AG04450 (cell line): Measurements from ENCODE around the gene GTF2B. TPM values are rescaled to one million over a fixed set of nuclear protein-coding genes. Genes with fewer than 3 reads are reported as not detected.
"Not testable (repeated sequence)": the region's sequence is repeated elsewhere in the genome, so short reads cannot be mapped to it uniquely, and the experiment has no call there.

Source experiments
- CTCF ChIA-PET: fragments of 300-600, 350-600 bp; formaldehyde crosslinking; extraction: SDS; loops from one replicate; lab custom pipeline; 2022; ENCODE audit warnings: antibody characterized with exemption, inconsistent platforms; lab: Charles Lee
- POLR2A ChIA-PET: fragments of 350-600 bp; formaldehyde crosslinking; extraction: SDS; loops from one replicate; lab custom pipeline; 2021; ENCODE audit warnings: antibody characterized with exemption, inconsistent platforms; lab: Yijun Ruan, JAX
- DNase-seq: peaks from one replicate; pipeline ENCODE4 v3.0.0-alpha.2; 2011; ENCODE audit warnings: low read depth, low spot score
- H3K27ac ChIP-seq: one replicate; pipeline ENCODE4 v1.5.1; 2012; ENCODE audit warnings: low read depth, low read length, control low read depth
- H3K27me3 ChIP-seq: one replicate; pipeline ENCODE4 v1.6.0; 2012; ENCODE audit warnings: low read length; ENCODE audit not compliant: control insufficient read depth, insufficient read depth
- H3K4me3 ChIP-seq: 2 replicates; pipeline ENCODE4 v1.5.1; 2011; ENCODE audit warnings: mild to moderate bottlenecking, low read depth, low read length, control low read depth
- H3K9me3 ChIP-seq: 2 replicates; pipeline ENCODE4 v1.5.1; 2012; ENCODE audit warnings: low read length; ENCODE audit not compliant: control insufficient read depth, insufficient read depth
- polyA minus RNA-seq: library from RNA; depleted of rRNA, polyadenylated mRNA; stranded (reverse); fragments of >200 nt; gene quantifications from 2 replicates; pipeline ENCODE4 v1.2.3, GENCODE V29; 2011; rRNA and poly(A)+ RNA removed
- polyA plus RNA-seq: library from polyadenylated mRNA; depleted of rRNA; stranded (reverse); fragments of >200 nt; gene quantifications from 2 replicates; pipeline ENCODE4 v1.2.3, GENCODE V29; 2011; rRNA removed
- TF ChIP-seq, protein P1 (sequence below): IDR thresholded peaks from 2 replicates; pipeline ENCODE4 v1.5.1; 2011; ENCODE audit warnings: low read depth, low read length, control low read depth, inconsistent platforms

Gene GTF2B, protein sequence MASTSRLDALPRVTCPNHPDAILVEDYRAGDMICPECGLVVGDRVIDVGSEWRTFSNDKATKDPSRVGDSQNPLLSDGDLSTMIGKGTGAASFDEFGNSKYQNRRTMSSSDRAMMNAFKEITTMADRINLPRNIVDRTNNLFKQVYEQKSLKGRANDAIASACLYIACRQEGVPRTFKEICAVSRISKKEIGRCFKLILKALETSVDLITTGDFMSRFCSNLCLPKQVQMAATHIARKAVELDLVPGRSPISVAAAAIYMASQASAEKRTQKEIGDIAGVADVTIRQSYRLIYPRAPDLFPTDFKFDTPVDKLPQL
- polyA plus RNA-seq: 37.1 and 51.7 TPM in 2 replicates
- 25.7 and 28.8 TPM in 2 replicates for polyA minus RNA-seq

DNA sequence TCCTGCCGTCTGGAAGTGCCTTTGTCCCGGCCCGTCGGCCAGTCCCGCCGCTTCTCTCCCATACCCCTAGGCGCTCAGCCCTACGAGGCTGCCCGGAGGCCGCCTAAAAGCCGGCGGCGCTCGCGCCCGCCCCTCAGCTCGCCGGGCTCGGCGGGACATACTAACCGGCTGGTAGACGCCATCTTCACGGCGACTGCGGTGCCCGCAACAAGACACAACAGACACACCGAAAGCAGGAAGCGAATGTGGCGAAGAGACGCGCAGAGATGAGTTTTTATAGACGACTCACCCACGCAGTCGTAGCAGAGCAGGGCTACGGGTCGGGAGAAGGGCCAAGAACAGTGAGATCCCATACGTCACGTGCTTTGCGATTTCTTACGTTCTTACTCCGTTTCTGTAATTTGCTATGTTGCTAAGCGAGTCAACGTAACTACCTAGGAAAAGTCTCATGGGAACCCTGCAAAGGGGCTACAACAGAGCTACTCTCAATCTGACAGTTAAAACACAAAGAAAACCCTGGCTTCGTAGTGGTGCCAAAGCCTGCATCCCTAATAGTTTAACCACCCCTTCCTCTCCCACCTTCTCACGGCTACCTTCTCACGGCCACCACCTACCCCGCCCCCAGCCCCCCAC lies at the start of gene GTF2B:
TSS of gene GTF2B (minus strand) at position 250 of the 633 bp plus-strand sequence. CDS start at position 182, 68 bp downstream.
- Histone ChIP-seq H3K27ac (peak within 1 kb of the TSS; percentile 74), H3K9me3 (no peaks in the 10 kb centered on the region; the same call in 1 of the 2 replicates), H3K4me3 (peak within 1 kb of the TSS; percentile 97), H3K27me3 (peaks cover 2% of the 10 kb centered on the region)
- ChIA-PET CTCF (interaction anchor here (0.6 to 6.6 kb wide), 4 partner anchors 14 to 389 kb away, joined by 4 to 41 read pairs (median 7); no protein-coding TSS in a partner anchor), POLR2A (interaction anchor here (0.6 kb wide), 1 partner anchor 10 kb away, joined by 3 read pairs; no protein-coding TSS in a partner anchor)
- DNase-seq: peak; percentile 95
- TF ChIP-seq, protein P1, sequence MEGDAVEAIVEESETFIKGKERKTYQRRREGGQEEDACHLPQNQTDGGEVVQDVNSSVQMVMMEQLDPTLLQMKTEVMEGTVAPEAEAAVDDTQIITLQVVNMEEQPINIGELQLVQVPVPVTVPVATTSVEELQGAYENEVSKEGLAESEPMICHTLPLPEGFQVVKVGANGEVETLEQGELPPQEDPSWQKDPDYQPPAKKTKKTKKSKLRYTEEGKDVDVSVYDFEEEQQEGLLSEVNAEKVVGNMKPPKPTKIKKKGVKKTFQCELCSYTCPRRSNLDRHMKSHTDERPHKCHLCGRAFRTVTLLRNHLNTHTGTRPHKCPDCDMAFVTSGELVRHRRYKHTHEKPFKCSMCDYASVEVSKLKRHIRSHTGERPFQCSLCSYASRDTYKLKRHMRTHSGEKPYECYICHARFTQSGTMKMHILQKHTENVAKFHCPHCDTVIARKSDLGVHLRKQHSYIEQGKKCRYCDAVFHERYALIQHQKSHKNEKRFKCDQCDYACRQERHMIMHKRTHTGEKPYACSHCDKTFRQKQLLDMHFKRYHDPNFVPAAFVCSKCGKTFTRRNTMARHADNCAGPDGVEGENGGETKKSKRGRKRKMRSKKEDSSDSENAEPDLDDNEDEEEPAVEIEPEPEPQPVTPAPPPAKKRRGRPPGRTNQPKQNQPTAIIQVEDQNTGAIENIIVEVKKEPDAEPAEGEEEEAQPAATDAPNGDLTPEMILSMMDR: no peak

DNA sequence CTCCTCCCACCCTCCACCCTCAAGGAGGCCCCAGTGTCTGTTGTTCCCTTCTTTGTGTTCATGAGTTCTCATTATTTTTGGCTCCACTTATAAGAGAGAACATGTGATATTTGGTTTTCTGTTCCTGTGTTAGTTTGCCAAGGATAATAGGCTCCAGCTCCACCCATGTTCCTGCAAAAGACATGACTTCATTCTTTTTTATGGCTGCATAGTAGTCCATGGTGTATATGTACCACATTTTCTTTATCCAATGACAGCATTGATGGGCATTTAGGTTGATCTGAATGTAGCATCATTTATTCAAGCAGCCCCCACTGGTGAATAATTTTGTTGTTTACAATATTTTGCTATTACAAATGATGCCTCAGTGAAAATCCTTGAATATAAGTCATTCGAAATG lies 47.2 kb upstream of the GTF2B start:
- POLR2A ChIA-PET, H3K27ac ChIP-seq, H3K9me3 ChIP-seq, H3K27me3 ChIP-seq, H3K4me3 ChIP-seq, DNase-seq: not testable (repeated sequence)
- CTCF ChIA-PET: interaction anchor here (1.1 kb wide), 1 partner anchor 46 kb away, joined by 3 read pairs; no protein-coding TSS in a partner anchor

DNA sequence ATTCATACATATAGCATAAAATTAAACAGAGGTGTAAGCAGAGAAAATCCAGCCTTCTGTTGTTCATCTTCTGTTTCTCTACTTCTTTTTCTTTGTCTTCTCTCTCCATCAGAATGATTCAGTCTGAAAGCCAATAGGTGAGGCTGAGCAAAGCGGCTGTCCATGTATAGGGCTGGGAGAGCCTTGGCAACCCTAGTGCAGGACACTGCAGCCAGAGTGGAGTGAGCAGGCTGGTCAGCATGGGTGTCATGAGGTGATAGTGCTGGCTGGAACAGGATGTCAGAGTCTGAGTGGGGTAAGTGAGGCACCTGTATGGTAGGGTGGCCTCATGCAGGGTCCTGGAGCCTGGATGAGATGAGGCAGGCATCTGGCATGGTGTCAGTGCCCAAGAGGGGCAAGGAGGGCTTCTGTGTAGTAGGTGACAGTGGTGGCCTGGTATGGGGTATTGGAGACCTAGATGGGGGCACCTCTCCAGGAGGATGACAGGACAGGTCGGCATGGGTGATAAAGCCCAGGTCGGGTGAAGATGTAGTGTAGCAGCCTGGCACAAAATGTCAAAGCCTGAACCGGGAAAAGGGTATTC lies 45.5 kb upstream of the GTF2B start:
- CTCF ChIA-PET: interaction anchor here (0.7 to 1.0 kb wide), 5 partner anchors 11 to 261 kb away, joined by 3 to 4 read pairs (median 3); no protein-coding TSS in a partner anchor
- POLR2A ChIA-PET: no interaction called here

DNA sequence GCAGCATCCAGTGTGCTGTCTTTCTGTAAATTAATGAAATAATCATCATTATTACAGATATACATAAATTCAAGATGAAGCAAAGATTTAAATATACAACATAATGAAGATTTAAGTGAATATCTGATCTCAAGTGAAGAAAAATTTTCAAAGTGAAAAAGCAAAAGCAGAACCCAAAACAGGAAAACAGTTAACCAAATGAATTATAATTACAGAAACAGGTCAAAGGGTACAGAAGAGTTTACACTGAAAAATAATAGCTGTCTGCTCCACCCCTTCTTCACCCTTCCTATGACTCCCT lies 44.8 kb upstream of the GTF2B start:
- DNase-seq: no peak
- ChIA-PET POLR2A (no interaction called here), CTCF (interaction anchor here (0.7 to 1.0 kb wide), 5 partner anchors 12 to 260 kb away, joined by 3 to 4 read pairs (median 3); no protein-coding TSS in a partner anchor)
- TF ChIP-seq, protein P1: no peak
- Histone ChIP-seq H3K4me3 (no peak overlapping the region), H3K27ac (no peak overlapping the region), H3K27me3 (no peaks in the 10 kb centered on the region), H3K9me3 (no peaks in the 10 kb centered on the region)

More for the DNA sequence above, 45.5 kb upstream of the GTF2B start:
- Histone ChIP-seq H3K4me3 (no peak overlapping the region), H3K27ac (no peak overlapping the region), H3K9me3 (no peaks in the 10 kb centered on the region), H3K27me3 (no peaks in the 10 kb centered on the region)
- DNase-seq: no peak
- TF ChIP-seq, protein P1: no peak

DNA sequence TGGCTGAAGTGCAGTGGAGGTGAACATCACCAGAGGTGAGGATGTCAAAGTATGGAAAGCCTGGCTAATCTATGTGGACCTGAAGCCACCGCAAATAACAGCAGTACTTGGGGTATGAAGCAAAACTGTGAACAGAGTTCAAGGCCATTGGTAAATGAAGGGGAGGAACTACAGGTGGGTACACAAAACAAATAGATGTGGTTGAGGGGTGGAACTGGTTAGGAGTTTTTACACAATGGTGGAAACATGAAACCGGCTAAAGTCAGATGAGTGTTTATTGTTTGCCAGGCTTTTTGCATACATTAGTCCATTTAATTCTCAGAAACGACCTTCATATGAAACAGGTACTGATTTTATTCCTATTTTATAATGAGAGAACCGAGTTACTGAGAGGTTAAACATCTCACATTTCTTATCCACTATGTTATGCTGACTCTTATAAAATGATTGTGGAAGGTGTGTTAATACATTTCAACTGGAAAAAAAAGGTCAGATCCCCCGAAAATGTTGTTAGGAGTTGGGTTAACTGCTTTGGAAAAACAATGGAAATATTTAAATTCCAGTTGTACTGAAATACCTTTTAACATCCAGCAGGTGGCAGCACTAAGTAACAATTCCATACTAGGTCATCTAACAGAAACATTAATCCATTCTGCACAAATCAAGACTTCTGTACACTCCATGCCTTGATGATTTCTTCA lies 44.3 kb upstream of the GTF2B start:
- H3K27ac ChIP-seq: no peak overlapping the region
- H3K27me3 ChIP-seq: no peaks in the 10 kb centered on the region
- POLR2A ChIA-PET: no interaction called here
- TF ChIP-seq, protein P1: peak; percentile 67
- DNase-seq: peak; percentile 8
- no peaks in the 10 kb centered on the region for H3K9me3 ChIP-seq
- CTCF ChIA-PET: interaction anchor here (0.7 to 1.0 kb wide), 6 partner anchors 10 to 288 kb away, joined by 3 to 6 read pairs (median 4); no protein-coding TSS in a partner anchor
- H3K4me3 ChIP-seq: no peak overlapping the region

DNA sequence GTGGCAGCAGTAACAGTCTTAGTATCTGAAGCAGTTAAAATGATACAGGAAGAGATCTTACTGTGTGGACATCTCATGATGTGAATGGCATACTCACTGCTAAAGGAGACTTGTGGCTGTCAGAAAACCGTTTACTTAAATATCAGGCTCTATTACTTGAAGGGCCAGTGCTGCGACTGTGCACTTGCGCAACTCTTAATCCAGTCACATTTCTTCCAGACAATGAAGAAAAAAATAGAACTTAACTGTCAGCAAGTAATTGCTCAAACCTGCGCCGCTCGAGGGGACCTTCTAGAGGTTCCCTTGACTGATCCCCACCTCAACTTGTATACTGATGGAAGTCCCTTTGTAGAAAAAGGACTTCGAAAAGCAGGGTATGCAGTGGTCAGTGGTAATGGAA lies 38.8 kb upstream of the GTF2B start:
- H3K27ac ChIP-seq, H3K27me3 ChIP-seq, CTCF ChIA-PET, H3K4me3 ChIP-seq, POLR2A ChIA-PET, DNase-seq, H3K9me3 ChIP-seq: not testable (repeated sequence)
